A673 (cell line): ENCODE data around the gene GIT2.

Experiments used
- EZH2 ChIP-seq: fragments of 200-600 bp; sonication (generic); IDR thresholded peaks from 2 replicates; pipeline ENCODE4 v1.6.1; 2017; ENCODE audit warnings: borderline replicate concordance, low read depth, mild to moderate bottlenecking, mixed read lengths, antibody characterized with exemption, low read length; ENCODE audit not compliant: poor library complexity, severe bottlenecking
- TF ChIP-seq, protein P1 (sequence below): fragments of 300-800, 200-600 bp; sonication (generic); conservative IDR thresholded peaks from 2 replicates; pipeline ENCODE4 v1.5.1; 2017; ENCODE audit warnings: low read depth, mild to moderate bottlenecking, antibody characterized with exemption, low read length, moderate library complexity, mixed read lengths

DNA sequence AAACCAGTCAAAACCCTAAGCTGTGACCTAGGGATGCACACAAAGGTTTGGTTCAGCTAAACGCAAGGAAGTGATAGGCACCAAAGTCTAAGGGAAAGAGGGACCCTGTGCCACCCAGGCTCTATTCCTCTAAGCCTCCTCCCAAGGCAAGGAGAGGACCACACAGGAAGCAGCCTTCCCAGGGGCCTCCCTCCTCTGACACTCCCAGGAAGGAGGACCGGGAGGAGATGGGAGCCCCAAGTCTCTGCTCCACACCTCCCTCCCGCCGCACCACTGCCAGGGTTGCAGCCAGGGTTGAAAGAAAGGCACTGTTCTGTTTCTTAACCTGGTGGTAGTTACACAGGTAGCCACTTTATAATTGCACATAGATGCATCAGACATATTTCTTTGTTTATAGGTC, 74.2 kb downstream of the GIT2 start:
- TF ChIP-seq, protein P1, sequence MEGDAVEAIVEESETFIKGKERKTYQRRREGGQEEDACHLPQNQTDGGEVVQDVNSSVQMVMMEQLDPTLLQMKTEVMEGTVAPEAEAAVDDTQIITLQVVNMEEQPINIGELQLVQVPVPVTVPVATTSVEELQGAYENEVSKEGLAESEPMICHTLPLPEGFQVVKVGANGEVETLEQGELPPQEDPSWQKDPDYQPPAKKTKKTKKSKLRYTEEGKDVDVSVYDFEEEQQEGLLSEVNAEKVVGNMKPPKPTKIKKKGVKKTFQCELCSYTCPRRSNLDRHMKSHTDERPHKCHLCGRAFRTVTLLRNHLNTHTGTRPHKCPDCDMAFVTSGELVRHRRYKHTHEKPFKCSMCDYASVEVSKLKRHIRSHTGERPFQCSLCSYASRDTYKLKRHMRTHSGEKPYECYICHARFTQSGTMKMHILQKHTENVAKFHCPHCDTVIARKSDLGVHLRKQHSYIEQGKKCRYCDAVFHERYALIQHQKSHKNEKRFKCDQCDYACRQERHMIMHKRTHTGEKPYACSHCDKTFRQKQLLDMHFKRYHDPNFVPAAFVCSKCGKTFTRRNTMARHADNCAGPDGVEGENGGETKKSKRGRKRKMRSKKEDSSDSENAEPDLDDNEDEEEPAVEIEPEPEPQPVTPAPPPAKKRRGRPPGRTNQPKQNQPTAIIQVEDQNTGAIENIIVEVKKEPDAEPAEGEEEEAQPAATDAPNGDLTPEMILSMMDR, result no peak
- TF ChIP-seq EZH2, result no peak
